IPS-20b (cell line): Measurements from ENCODE around the gene CNTN4.

ENCODE experiments used
- H3K27ac ChIP-seq: one replicate; pipeline ENCODE4 v1.5.1; 2013; ENCODE audit warnings: low read length
- H3K27me3 ChIP-seq: 2 replicates; pipeline ENCODE4 v1.6.1; 2013; ENCODE audit warnings: mild to moderate bottlenecking, low read length, inconsistent platforms; ENCODE audit not compliant: insufficient read depth
- H3K36me3 ChIP-seq: 2 replicates; pipeline ENCODE4 v1.6.1; 2013; ENCODE audit warnings: low read depth, mild to moderate bottlenecking, inconsistent platforms, low read length, moderate library complexity; ENCODE audit not compliant: insufficient read depth
- H3K4me1 ChIP-seq: 2 replicates; pipeline ENCODE4 v1.6.1; 2013; ENCODE audit warnings: mild to moderate bottlenecking, control low read depth, inconsistent platforms, low read length, moderate library complexity; ENCODE audit not compliant: insufficient read depth
- H3K4me3 ChIP-seq: 2 replicates; pipeline ENCODE4 v1.5.1; 2013; ENCODE audit warnings: mild to moderate bottlenecking, low read length, inconsistent platforms
- H3K9ac ChIP-seq: 2 replicates; pipeline ENCODE4 v1.6.1; 2013; ENCODE audit warnings: low read depth, mild to moderate bottlenecking, inconsistent platforms, low read length, moderate library complexity
- H3K9me3 ChIP-seq: 2 replicates; pipeline ENCODE4 v1.6.1; 2013; ENCODE audit warnings: mild to moderate bottlenecking, low read depth, low read length, inconsistent platforms; ENCODE audit not compliant: insufficient read depth

CNTN4 gene

GRCh38 chr3:2212206-2212605, 113.5 kb downstream of the CNTN4 start:
- no peaks in the 10 kb centered on the region for H3K9me3 ChIP-seq
- H3K4me1 ChIP-seq = peaks cover 2% of the 10 kb centered on the region; the same call in 1 of the 2 replicates
- H3K27ac ChIP-seq = no peak overlapping the region

GRCh38 chr3:2218375-2218774, 119.7 kb downstream of the CNTN4 start:
- Histone ChIP-seq H3K9ac (no peak overlapping the region), H3K27me3 (no peaks in the 10 kb centered on the region), H3K27ac (no peak overlapping the region), H3K4me1 (no peaks in the 10 kb centered on the region), H3K36me3 (no peaks in the 10 kb centered on the region), H3K9me3 (no peaks in the 10 kb centered on the region), H3K4me3 (no peak overlapping the region)

More at GRCh38 chr3:2212206-2212605, 113.5 kb downstream of the CNTN4 start:
- no peaks in the 10 kb centered on the region for H3K27me3 ChIP-seq
- no peak overlapping the region for H3K9ac ChIP-seq
- no peak overlapping the region for H3K4me3 ChIP-seq
- H3K36me3 ChIP-seq = no peaks in the 10 kb centered on the region

GRCh38 chr3:2218816-2219215, 120.2 kb downstream of the CNTN4 start:
- no peak overlapping the region for H3K27ac ChIP-seq
- no peaks in the 10 kb centered on the region for H3K4me1 ChIP-seq
- H3K27me3 ChIP-seq = no peaks in the 10 kb centered on the region
- H3K9me3 ChIP-seq = no peaks in the 10 kb centered on the region
- H3K9ac ChIP-seq = no peak overlapping the region
- H3K4me3 ChIP-seq = no peak overlapping the region
- no peaks in the 10 kb centered on the region for H3K36me3 ChIP-seq

GRCh38 chr3:2236203-2236602, 137.5 kb downstream of the CNTN4 start:
- Histone ChIP-seq H3K27me3 (no peaks in the 10 kb centered on the region), H3K36me3 (no peaks in the 10 kb centered on the region)

GRCh38 chr3:2244137-2244536, 145.5 kb downstream of the CNTN4 start:
- 0 out of 2 replicates have a peak, but pooled peaks cover 2% of the 10 kb centered on the region for H3K4me1 ChIP-seq
- H3K27ac ChIP-seq = no peak overlapping the region
- H3K27me3 ChIP-seq = no peaks in the 10 kb centered on the region
- no peak overlapping the region for H3K9ac ChIP-seq
- H3K36me3 ChIP-seq = no peaks in the 10 kb centered on the region
- no peaks in the 10 kb centered on the region for H3K9me3 ChIP-seq
- no peak overlapping the region for H3K4me3 ChIP-seq

More at GRCh38 chr3:2236203-2236602, 137.5 kb downstream of the CNTN4 start:
- Histone ChIP-seq H3K27ac (no peak overlapping the region), H3K4me1 (no peaks in the 10 kb centered on the region), H3K9me3 (no peaks in the 10 kb centered on the region; the same call in 1 of the 2 replicates), H3K9ac (no peak overlapping the region), H3K4me3 (no peak overlapping the region)

GRCh38 chr3:2246873-2247648, 148.4 kb downstream of the CNTN4 start:
- no peak overlapping the region for H3K27ac ChIP-seq
- H3K27me3 ChIP-seq = no peaks in the 10 kb centered on the region
- H3K4me1 ChIP-seq = 0 out of 2 replicates have a peak, but pooled peaks cover 2% of the 10 kb centered on the region
- H3K36me3 ChIP-seq = no peaks in the 10 kb centered on the region
- no peaks in the 10 kb centered on the region for H3K9me3 ChIP-seq
- no peak overlapping the region for H3K9ac ChIP-seq
- H3K4me3 ChIP-seq = no peak overlapping the region

GRCh38 chr3:2247831-2248230, 149.2 kb downstream of the CNTN4 start:
- Histone ChIP-seq H3K36me3 (no peaks in the 10 kb centered on the region), H3K4me3 (no peak overlapping the region), H3K9me3 (no peaks in the 10 kb centered on the region), H3K27ac (no peak overlapping the region), H3K9ac (no peak overlapping the region), H3K4me1 (0 out of 2 replicates have a peak, but pooled peaks cover 2% of the 10 kb centered on the region), H3K27me3 (no peaks in the 10 kb centered on the region)

GRCh38 chr3:2250783-2251182, 152.1 kb downstream of the CNTN4 start:
- Histone ChIP-seq H3K27me3 (no peaks in the 10 kb centered on the region), H3K27ac (no peak overlapping the region), H3K9ac (no peak overlapping the region), H3K36me3 (no peaks in the 10 kb centered on the region), H3K4me1 (0 out of 2 replicates have a peak, but pooled peaks cover 2% of the 10 kb centered on the region), H3K4me3 (no peak overlapping the region), H3K9me3 (no peaks in the 10 kb centered on the region)

- no peaks in the 10 kb centered on the region for H3K36me3 ChIP-seq
- no peak overlapping the region for H3K4me3 ChIP-seq
- H3K27me3 ChIP-seq = no peaks in the 10 kb centered on the region
- H3K9ac ChIP-seq = no peak overlapping the region
- H3K4me1 ChIP-seq = no peaks in the 10 kb centered on the region
- no peaks in the 10 kb centered on the region for H3K9me3 ChIP-seq
- no peak overlapping the region for H3K27ac ChIP-seq
Measured at GRCh38 chr3:2261747-2262146, 163.1 kb downstream of the CNTN4 start.

- Histone ChIP-seq H3K36me3 (no peaks in the 10 kb centered on the region), H3K27ac (no peak overlapping the region), H3K27me3 (no peaks in the 10 kb centered on the region), H3K9me3 (no peaks in the 10 kb centered on the region), H3K4me1 (no peaks in the 10 kb centered on the region), H3K4me3 (no peak overlapping the region), H3K9ac (no peak overlapping the region)
Measured at GRCh38 chr3:2262204-2262603, 163.5 kb downstream of the CNTN4 start.

GRCh38 chr3:2266606-2267005, 167.9 kb downstream of the CNTN4 start:
- Histone ChIP-seq H3K4me3 (no peak overlapping the region), H3K27ac (no peak overlapping the region), H3K36me3 (no peaks in the 10 kb centered on the region), H3K27me3 (no peaks in the 10 kb centered on the region), H3K9ac (no peak overlapping the region), H3K4me1 (no peaks in the 10 kb centered on the region), H3K9me3 (no peaks in the 10 kb centered on the region)

GRCh38 chr3:2268779-2269178, 170.1 kb downstream of the CNTN4 start:
- no peak overlapping the region for H3K4me3 ChIP-seq
- no peaks in the 10 kb centered on the region for H3K36me3 ChIP-seq
- no peaks in the 10 kb centered on the region for H3K4me1 ChIP-seq
- no peak overlapping the region for H3K9ac ChIP-seq
- no peaks in the 10 kb centered on the region for H3K9me3 ChIP-seq
- no peak overlapping the region for H3K27ac ChIP-seq
- H3K27me3 ChIP-seq = no peaks in the 10 kb centered on the region
